GM10266 (cell line): ENCODE measurements around the gene CNGB1.
"Not testable (repeated sequence)": the region's sequence is repeated elsewhere in the genome, so short reads cannot be mapped to it uniquely, and the experiment has no call there.

Experiments
- DNase-seq: peaks from one replicate; pipeline ENCODE4 v3.0.0; 2012; ENCODE audit errors: extremely low spot score
- CTCF ChIP-seq: IDR thresholded peaks from 2 replicates; pipeline ENCODE4 v1.5.1; 2012; ENCODE audit warnings: mild to moderate bottlenecking, low read depth; ENCODE audit not compliant: control insufficient read depth, insufficient read depth; ENCODE audit errors: missing control alignments

Gene CNGB1

GRCh38 chr16:57848181-57848580, 122.7 kb downstream of the CNGB1 start:
- no peak for DNase-seq
- no peak for TF ChIP-seq CTCF

GRCh38 chr16:57846931-57847330, 124.0 kb downstream of the CNGB1 start:
- DNase-seq = not testable (repeated sequence)

- no peak for DNase-seq
- TF ChIP-seq CTCF = no peak
Observed at GRCh38 chr16:57846078-57846697, 124.7 kb downstream of the CNGB1 start.

GRCh38 chr16:57845115-57845514, 125.8 kb downstream of the CNGB1 start:
- TF ChIP-seq CTCF = no peak
- no peak for DNase-seq

- no peak for DNase-seq
- no peak for TF ChIP-seq CTCF
Observed at GRCh38 chr16:57844416-57845030, 126.4 kb downstream of the CNGB1 start.

GRCh38 chr16:57843400-57843799, 127.5 kb downstream of the CNGB1 start:
- no peak for TF ChIP-seq CTCF
- DNase-seq = no peak

GRCh38 chr16:57842601-57843000, 128.3 kb downstream of the CNGB1 start:
- DNase-seq = no peak
- TF ChIP-seq CTCF = no peak

- TF ChIP-seq CTCF = no peak
- DNase-seq = no peak
Observed at GRCh38 chr16:57840833-57841232, 130.1 kb downstream of the CNGB1 start.
